GM12872 (cell line): ENCODE data around the gene RWDD3.

Source experiments
- CTCF ChIP-seq: IDR thresholded peaks from 3 replicates; pipeline ENCODE4 v1.5.1; 2011; ENCODE audit warnings: low read depth, mild to moderate bottlenecking, low read length, moderate library complexity; ENCODE audit not compliant: insufficient read depth

The RWDD3 gene

GRCh38 chr1:95219407-95219806 is 14.6 kb upstream of the RWDD3 start:
- TF ChIP-seq CTCF: no peak

DNA sequence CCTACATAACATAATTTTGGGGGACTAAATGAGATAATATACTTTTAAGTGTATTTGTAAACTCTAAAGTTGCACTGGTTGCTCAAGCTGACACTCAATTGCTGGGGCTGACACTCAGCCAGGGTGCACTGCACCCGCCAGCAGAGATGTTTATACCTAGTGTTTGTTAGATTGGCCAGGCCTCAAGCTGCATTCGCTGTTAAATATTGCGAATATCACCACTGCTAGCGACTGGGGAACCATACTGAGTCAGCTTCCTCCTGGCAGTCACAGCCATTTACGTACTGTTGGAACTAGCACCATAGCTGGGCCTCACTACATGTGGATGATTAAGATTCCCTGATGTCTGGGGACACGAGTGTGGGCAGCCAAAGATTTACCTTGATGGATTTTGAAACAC is 12.7 kb upstream of the RWDD3 start:
- TF ChIP-seq CTCF: no peak

- no peak for TF ChIP-seq CTCF
These were observed 11.4 kb upstream of the RWDD3 start for GRCh38 chr1:95222629-95223028.

GRCh38 chr1:95223110-95223509 is 10.9 kb upstream of the RWDD3 start:
- TF ChIP-seq CTCF: no peak

- no peak for TF ChIP-seq CTCF
These were observed 7.0 kb upstream of the RWDD3 start for GRCh38 chr1:95226781-95227660.

GRCh38 chr1:95229037-95229436 is 5.0 kb upstream of the RWDD3 start:
- no peak for TF ChIP-seq CTCF

DNA sequence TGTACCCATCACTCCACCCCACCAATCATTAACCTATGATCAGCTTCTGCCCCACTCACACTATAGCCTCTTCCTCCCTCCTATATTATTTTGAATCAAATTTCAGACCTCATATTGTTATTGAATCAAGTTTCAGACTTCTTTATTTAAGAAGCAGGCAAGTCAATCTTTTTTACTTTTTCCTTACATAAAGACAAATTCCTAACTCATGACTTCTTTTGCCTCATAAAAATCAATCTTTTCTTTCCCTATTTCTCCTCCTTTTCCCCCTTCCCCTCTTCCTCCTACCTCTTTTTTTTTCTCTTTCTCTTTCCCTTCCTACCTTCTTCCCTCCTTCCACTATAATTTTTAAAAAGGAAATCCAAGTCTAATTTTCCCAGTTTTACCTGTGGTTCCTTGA is 4.3 kb upstream of the RWDD3 start:
- no peak for TF ChIP-seq CTCF
